GM23338 (cell line): Measurements from ENCODE around the gene MAD1L1. TPM values are rescaled to one million over a fixed set of nuclear protein-coding genes. Genes with fewer than 3 reads are reported as not detected.

Experiments used
- CREB1 ChIP-seq: fragments of 250-450 bp; sonication (Bioruptor Pico); IDR thresholded peaks from 2 replicates; pipeline ENCODE4 v1.5.0; 2020; ENCODE audit warnings: low read depth, mild to moderate bottlenecking, moderate library complexity
- EZH2 ChIP-seq: fragments of 200-600 bp; sonication (generic); IDR thresholded peaks from one replicate; pipeline ENCODE4 v1.8.0; 2017; ENCODE audit warnings: antibody characterized with exemption, mild to moderate bottlenecking, low read depth; ENCODE audit not compliant: unreplicated experiment
- JUNB ChIP-seq: IDR thresholded peaks from one replicate; pipeline ENCODE4 v1.6.1; 2016; ENCODE audit warnings: antibody characterized with exemption; ENCODE audit not compliant: unreplicated experiment
- NANOG ChIP-seq: IDR thresholded peaks from 2 replicates; pipeline ENCODE4 v1.6.1; 2016; ENCODE audit warnings: antibody characterized with exemption, borderline replicate concordance
- POLR2AphosphoS5 ChIP-seq: IDR thresholded peaks from 2 replicates; pipeline ENCODE4 v1.6.1; 2016; ENCODE audit warnings: antibody characterized with exemption, low read depth
- STAT1 ChIP-seq: IDR thresholded peaks from one replicate; pipeline ENCODE4 v1.6.1; 2016; ENCODE audit warnings: antibody characterized with exemption; ENCODE audit not compliant: unreplicated experiment
- ZNF114 ChIP-seq: fragments of 250-450 bp; sonication (Bioruptor Pico); IDR thresholded peaks from 2 replicates; pipeline ENCODE4 v1.5.0; 2020; ENCODE audit warnings: mild to moderate bottlenecking, moderate library complexity
- ZNF462 ChIP-seq: fragments of 250-450 bp; sonication (Bioruptor Pico); IDR thresholded peaks from 2 replicates; pipeline ENCODE4 v1.5.0; 2020; ENCODE audit warnings: mild to moderate bottlenecking, moderate library complexity
- polyA plus RNA-seq: library from polyadenylated mRNA; unstranded; fragments of >200 nt; fragmentation: Nextera tagmentation; extraction: Ambion mirVana; gene quantifications from 2 replicates; pipeline ENCODE4 v1.2.1, GENCODE V29; 2016
- total RNA-seq: library from RNA; depleted of rRNA; stranded (reverse); fragments of >200 nt; shearing (Covaris generic); gene quantifications from 2 replicates; pipeline ENCODE4 v1.2.3, GENCODE V29; 2014
- TF ChIP-seq, protein P1 (sequence below), 2 experiments: fragments of 200-600 bp in 1 of 2; sonication (generic) in 1 of 2; conservative IDR thresholded peaks; 2 replicates each; pipeline versions ENCODE4 v1.5.1 to v1.6.1; 2016 to 2017; ENCODE audit warnings: antibody characterized with exemption in 2 of 2, low read depth in 2 of 2, mild to moderate bottlenecking in 2 of 2, moderate library complexity in 1 of 2

The MAD1L1 gene
- total and polyA plus RNA-seq, 2 experiments from 2014 or later = 40.3 to 59.3 TPM

DNA sequence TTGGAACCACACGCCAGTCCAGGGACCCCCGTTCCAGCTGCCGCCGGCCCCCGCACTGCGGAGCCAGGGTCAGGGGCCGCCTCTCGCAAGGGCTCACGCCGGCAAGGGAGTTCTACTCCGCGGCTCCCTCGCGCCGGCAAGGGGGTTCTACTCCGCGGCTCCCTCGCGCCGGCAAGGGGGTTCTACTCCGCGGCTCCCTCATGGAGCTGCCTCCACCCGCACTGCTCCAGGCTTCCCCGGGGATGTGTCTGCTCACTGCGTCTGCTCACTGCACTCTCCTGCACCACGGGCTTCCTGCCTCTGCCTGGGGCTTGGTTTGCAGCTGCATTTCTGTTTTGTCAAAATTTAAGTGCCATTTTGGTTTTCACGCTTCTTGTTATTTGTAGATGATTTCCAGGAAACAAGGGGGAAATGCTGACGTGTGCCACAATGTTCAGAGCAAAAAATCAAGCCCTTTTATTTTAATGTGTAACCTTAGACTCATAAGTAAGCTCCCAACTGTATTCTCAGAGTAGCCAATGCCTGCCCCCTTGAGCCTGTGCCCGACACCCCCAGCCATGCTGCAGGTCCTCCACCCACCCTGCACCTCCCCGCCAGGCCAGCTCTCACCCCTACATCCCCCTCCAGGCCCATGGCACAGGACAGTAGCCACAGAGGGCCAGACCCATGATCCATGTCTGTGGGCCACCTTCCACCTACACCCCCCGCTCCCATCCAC lies 246.2 kb downstream of the MAD1L1 start (continued):
- TF ChIP-seq ZNF462 (CRISPR knock-in tag) (no peak), STAT1 (no peak), EZH2 (no peak), NANOG (no peak), JUNB (no peak), CREB1 (CRISPR knock-in tag) (no peak), POLR2AphosphoS5 (no peak), ZNF114 (CRISPR knock-in tag) (no peak)
- TF ChIP-seq, protein P1, sequence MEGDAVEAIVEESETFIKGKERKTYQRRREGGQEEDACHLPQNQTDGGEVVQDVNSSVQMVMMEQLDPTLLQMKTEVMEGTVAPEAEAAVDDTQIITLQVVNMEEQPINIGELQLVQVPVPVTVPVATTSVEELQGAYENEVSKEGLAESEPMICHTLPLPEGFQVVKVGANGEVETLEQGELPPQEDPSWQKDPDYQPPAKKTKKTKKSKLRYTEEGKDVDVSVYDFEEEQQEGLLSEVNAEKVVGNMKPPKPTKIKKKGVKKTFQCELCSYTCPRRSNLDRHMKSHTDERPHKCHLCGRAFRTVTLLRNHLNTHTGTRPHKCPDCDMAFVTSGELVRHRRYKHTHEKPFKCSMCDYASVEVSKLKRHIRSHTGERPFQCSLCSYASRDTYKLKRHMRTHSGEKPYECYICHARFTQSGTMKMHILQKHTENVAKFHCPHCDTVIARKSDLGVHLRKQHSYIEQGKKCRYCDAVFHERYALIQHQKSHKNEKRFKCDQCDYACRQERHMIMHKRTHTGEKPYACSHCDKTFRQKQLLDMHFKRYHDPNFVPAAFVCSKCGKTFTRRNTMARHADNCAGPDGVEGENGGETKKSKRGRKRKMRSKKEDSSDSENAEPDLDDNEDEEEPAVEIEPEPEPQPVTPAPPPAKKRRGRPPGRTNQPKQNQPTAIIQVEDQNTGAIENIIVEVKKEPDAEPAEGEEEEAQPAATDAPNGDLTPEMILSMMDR (conservative IDR thresholded peaks at IDR 0.05; ENCODE audit: low read depth in 2 of 2) = no peak
